Type B pancreatic cell (in vitro differentiated cells): Measurements from ENCODE around the gene FGD6. TPM values are rescaled to one million over a fixed set of nuclear protein-coding genes. Genes with fewer than 3 reads are reported as not detected.

Source experiments
- DNase-seq: peaks from one replicate; pipeline ENCODE4 v3.0.0; 2021; ENCODE audit warnings: mixed read lengths; ENCODE audit not compliant: unreplicated experiment; ENCODE audit errors: extremely low spot score
- H3K27ac Mint-ChIP-seq: 2 replicates; pipeline ENCODE4 v1.8.0; 2021; ENCODE audit warnings: mild to moderate bottlenecking, mixed read lengths
- H3K27me3 Mint-ChIP-seq: 2 replicates; pipeline ENCODE4 v1.8.0; 2021; ENCODE audit warnings: mixed read lengths
- H3K36me3 Mint-ChIP-seq: 2 replicates; pipeline ENCODE4 v1.8.0; 2021; ENCODE audit warnings: mixed read lengths
- H3K4me1 Mint-ChIP-seq: one replicate; pipeline ENCODE4 v1.8.0; 2021; ENCODE audit warnings: mixed read lengths; ENCODE audit not compliant: unreplicated experiment
- H3K4me3 Mint-ChIP-seq: 2 replicates; pipeline ENCODE4 v1.8.0; 2021; ENCODE audit warnings: mild to moderate bottlenecking, mixed read lengths
- H3K9me3 Mint-ChIP-seq: 2 replicates; pipeline ENCODE4 v1.8.0; 2021; ENCODE audit warnings: mixed read lengths
- CTCF ChIP-seq: fragments of 200-600 bp; sonication (generic); conservative IDR thresholded peaks from 2 replicates; pipeline ENCODE4 v1.5.0; 2021; ENCODE audit warnings: antibody characterized with exemption, mild to moderate bottlenecking
- total RNA-seq: library from RNA; stranded (reverse); gene quantifications from 2 replicates; pipeline ENCODE4 v1.2.1, GENCODE V29; 2021; ENCODE audit warnings: low replicate concordance

Gene FGD6
- total RNA-seq, 1 donor from 2014 or later: 27.5 TPM

- H3K27ac Mint-ChIP-seq: no peak overlapping the region
- peaks cover 13% of the 10 kb centered on the region for H3K36me3 Mint-ChIP-seq
Measured at GRCh38 chr12:95184121-95184520, 33.1 kb downstream of the FGD6 start.

GRCh38 chr12:95182868-95183415 lies 34.3 kb downstream of the FGD6 start:
- no peak for DNase-seq
- H3K27me3 Mint-ChIP-seq: no peaks in the 10 kb centered on the region
- no peak for TF ChIP-seq CTCF
- peaks cover 11% of the 10 kb centered on the region for H3K4me1 Mint-ChIP-seq
- peaks cover 12% of the 10 kb centered on the region for H3K36me3 Mint-ChIP-seq
- no peak overlapping the region for H3K4me3 Mint-ChIP-seq
- peaks cover 3% of the 10 kb centered on the region for H3K9me3 Mint-ChIP-seq
- H3K27ac Mint-ChIP-seq: no peak overlapping the region

More at GRCh38 chr12:95184121-95184520, 33.1 kb downstream of the FGD6 start:
- peaks cover 13% of the 10 kb centered on the region for H3K4me1 Mint-ChIP-seq
- no peaks in the 10 kb centered on the region for H3K27me3 Mint-ChIP-seq
- no peak for DNase-seq
- no peak overlapping the region for H3K4me3 Mint-ChIP-seq
- TF ChIP-seq CTCF: no peak
- H3K9me3 Mint-ChIP-seq: no peaks in the 10 kb centered on the region

- peaks cover 8% of the 10 kb centered on the region for H3K36me3 Mint-ChIP-seq
- peaks cover 16% of the 10 kb centered on the region for H3K4me1 Mint-ChIP-seq
- H3K27ac Mint-ChIP-seq: no peak overlapping the region
- DNase-seq: no peak
- no peak overlapping the region for H3K4me3 Mint-ChIP-seq
- H3K27me3 Mint-ChIP-seq: no peaks in the 10 kb centered on the region
- TF ChIP-seq CTCF: no peak
- H3K9me3 Mint-ChIP-seq: peaks cover 3% of the 10 kb centered on the region
Measured at GRCh38 chr12:95181103-95181502, 36.2 kb downstream of the FGD6 start.

- Mint-ChIP-seq H3K4me1 (peaks cover 16% of the 10 kb centered on the region), H3K27ac (no peak overlapping the region), H3K36me3 (peaks cover 7% of the 10 kb centered on the region), H3K4me3 (no peak overlapping the region), H3K9me3 (peaks cover 3% of the 10 kb centered on the region), H3K27me3 (no peaks in the 10 kb centered on the region)
- no peak for DNase-seq
- no peak for TF ChIP-seq CTCF
Measured at GRCh38 chr12:95179011-95179410, 38.3 kb downstream of the FGD6 start.

- Mint-ChIP-seq H3K9me3 (peaks cover 3% of the 10 kb centered on the region), H3K27ac (peak overlapping the region; percentile 83), H3K4me3 (peak overlapping the region; percentile 7), H3K4me1 (peaks cover 22% of the 10 kb centered on the region), H3K36me3 (peaks cover 7% of the 10 kb centered on the region), H3K27me3 (no peaks in the 10 kb centered on the region)
- DNase-seq: no peak
- TF ChIP-seq CTCF: no peak
Measured at GRCh38 chr12:95178136-95178535, 39.1 kb downstream of the FGD6 start.
